WTC11 (cell line): ENCODE data around the gene M6PR. TPM values are rescaled to one million over a fixed set of nuclear protein-coding genes. Genes with fewer than 3 reads are reported as not detected.

Experiments
- ATAC-seq: fragments of 200-7000 bp; cut with Tn5 transposase; 2 replicates; pipeline ENCODE4 v1.10.0; 2021; ENCODE audit warnings: mild to moderate bottlenecking, moderate library complexity
- CTCF ChIA-PET: fragments of 300-600 bp; sonication (Branson Sonifier 250); formaldehyde crosslinking; loops from one replicate; lab custom pipeline; 2021; ENCODE audit warnings: antibody characterized with exemption; lab: Charles Lee
- POLR2A ChIA-PET: fragments of 350-600 bp; sonication (Branson Sonifier 250); formaldehyde crosslinking; loops from one replicate; lab custom pipeline; 2021; ENCODE audit warnings: antibody characterized with exemption; lab: Charles Lee
- DNase-seq: peaks from one replicate; pipeline ENCODE4 v3.0.0; 2021; ENCODE audit warnings: low spot score
- H3K27ac Mint-ChIP-seq: 2 replicates; pipeline ENCODE4 v1.8.0; 2021; ENCODE audit warnings: mixed read lengths
- H3K27me3 Mint-ChIP-seq: 2 replicates; pipeline ENCODE4 v1.8.0; 2021; ENCODE audit warnings: low read depth, mild to moderate bottlenecking, moderate library complexity, mixed read lengths
- H3K36me3 Mint-ChIP-seq: 2 replicates; pipeline ENCODE4 v1.8.0; 2021; ENCODE audit warnings: mixed read lengths
- H3K4me1 Mint-ChIP-seq: 2 replicates; pipeline ENCODE4 v1.8.0; 2022; ENCODE audit warnings: mixed read lengths
- H3K4me3 Mint-ChIP-seq: 2 replicates; pipeline ENCODE4 v1.8.0; 2021; ENCODE audit warnings: mild to moderate bottlenecking, moderate library complexity, mixed read lengths
- H3K9me3 Mint-ChIP-seq: 2 replicates; pipeline ENCODE4 v1.8.0; 2021; ENCODE audit warnings: mixed read lengths
- AFF4 ChIP-seq: sonication (generic); formaldehyde crosslinking; IDR thresholded peaks from 2 replicates; pipeline ENCODE4 v1.8.1; 2023; ENCODE audit warnings: mild to moderate bottlenecking, missing genetic modification reagents, borderline replicate concordance
- E2F5 ChIP-seq: sonication (generic); formaldehyde crosslinking; IDR thresholded peaks from 2 replicates; pipeline ENCODE4 v1.8.1; 2022; ENCODE audit warnings: mild to moderate bottlenecking, moderate library complexity, missing genetic modification reagents
- ERG ChIP-seq: fragments of 250-450 bp; sonication (Bioruptor Pico); IDR thresholded peaks from 2 replicates; pipeline ENCODE4 v1.8.0; 2021; ENCODE audit warnings: mild to moderate bottlenecking
- FOXJ3 ChIP-seq: sonication (generic); formaldehyde crosslinking; IDR thresholded peaks from 2 replicates; pipeline ENCODE4 v1.9.0; 2021; ENCODE audit warnings: missing genetic modification reagents, mild to moderate bottlenecking, borderline replicate concordance
- FOXK1 ChIP-seq: sonication (generic); formaldehyde crosslinking; IDR thresholded peaks from 2 replicates; pipeline ENCODE4 v1.8.0; 2022; ENCODE audit warnings: mild to moderate bottlenecking, moderate library complexity, missing genetic modification reagents
- HMGXB4 ChIP-seq: sonication (generic); formaldehyde crosslinking; IDR thresholded peaks from 2 replicates; pipeline ENCODE4 v1.8.1; 2023; ENCODE audit warnings: mild to moderate bottlenecking, moderate library complexity, missing genetic modification reagents
- NR2C2 ChIP-seq: sonication (generic); formaldehyde crosslinking; IDR thresholded peaks from 2 replicates; pipeline ENCODE4 v1.8.0; 2022; ENCODE audit warnings: mild to moderate bottlenecking, missing genetic modification reagents
- OVOL2 ChIP-seq: fragments of 250-450 bp; sonication (Bioruptor Pico); IDR thresholded peaks from 2 replicates; pipeline ENCODE4 v1.9.0; 2021; ENCODE audit warnings: mild to moderate bottlenecking, borderline replicate concordance
- SMAD3 ChIP-seq: sonication (generic); formaldehyde crosslinking; IDR thresholded peaks from 2 replicates; pipeline ENCODE4 v1.8.0; 2022; ENCODE audit warnings: missing genetic modification reagents, mild to moderate bottlenecking, borderline replicate concordance
- SOX15 ChIP-seq: fragments of 250-450 bp; sonication (Bioruptor Pico); IDR thresholded peaks from 2 replicates; pipeline ENCODE4 v1.9.0; 2021; ENCODE audit warnings: mild to moderate bottlenecking
- TCF7 ChIP-seq: sonication (generic); formaldehyde crosslinking; IDR thresholded peaks from 2 replicates; pipeline ENCODE4 v1.8.0; 2022; ENCODE audit warnings: mild to moderate bottlenecking, low read depth, missing genetic modification reagents, moderate library complexity
- TEAD4 ChIP-seq: sonication (generic); formaldehyde crosslinking; IDR thresholded peaks from 2 replicates; pipeline ENCODE4 v1.8.0; 2022; ENCODE audit warnings: mild to moderate bottlenecking, missing genetic modification reagents
- ZNF281 ChIP-seq: sonication (generic); formaldehyde crosslinking; IDR thresholded peaks from 2 replicates; pipeline ENCODE4 v1.8.0; 2023; ENCODE audit warnings: mild to moderate bottlenecking, missing genetic modification reagents
- ZNF416 ChIP-seq: fragments of 250-450 bp; sonication (Bioruptor Pico); IDR thresholded peaks from 2 replicates; pipeline ENCODE4 v1.9.0; 2021; ENCODE audit warnings: mild to moderate bottlenecking, inconsistent platforms
- ZNF532 ChIP-seq: fragments of 250-450 bp; sonication (Bioruptor Pico); IDR thresholded peaks from 2 replicates; pipeline ENCODE4 v1.9.0; 2021; ENCODE audit warnings: mild to moderate bottlenecking, borderline replicate concordance
- ZSCAN18 ChIP-seq: fragments of 250-450 bp; sonication (Bioruptor Pico); IDR thresholded peaks from 2 replicates; pipeline ENCODE4 v2.1.2; 2022; ENCODE audit warnings: mild to moderate bottlenecking, moderate library complexity
- total RNA-seq: library from RNA; stranded (reverse); gene quantifications from 3 replicates; pipeline ENCODE4 v1.2.3, GENCODE V29; 2021
- TF ChIP-seq, protein P1 (sequence below): sonication (generic); formaldehyde crosslinking; IDR thresholded peaks from 2 replicates; pipeline ENCODE4 v1.8.1; 2022; ENCODE audit warnings: low read depth, mild to moderate bottlenecking, moderate library complexity, missing genetic modification reagents, borderline replicate concordance

M6PR gene
- total RNA-seq, 1 experiment from 2014 or later, result 139 TPM

- no peak for DNase-seq
- Mint-ChIP-seq H3K36me3 (peaks cover 25% of the 10 kb centered on the region), H3K9me3 (peaks cover 22% of the 10 kb centered on the region), H3K4me3 (no peak overlapping the region; the same call in 1 of the 2 replicates), H3K4me1 (peaks cover 58% of the 10 kb centered on the region), H3K27ac (peak overlapping the region; percentile 99), H3K27me3 (no peaks in the 10 kb centered on the region)
- TF ChIP-seq E2F5 (CRISPR knock-in tag), result no peak
- TF ChIP-seq ZSCAN18 (CRISPR knock-in tag), result no peak
- no peak for TF ChIP-seq FOXJ3 (CRISPR knock-in tag)
- TF ChIP-seq NR2C2 (CRISPR knock-in tag), result no peak
- no peak for TF ChIP-seq OVOL2 (CRISPR knock-in tag)
- no peak for TF ChIP-seq FOXK1 (CRISPR knock-in tag)
- no peak for TF ChIP-seq ZNF532
- no peak for TF ChIP-seq TCF7
- no peak for TF ChIP-seq SOX15 (CRISPR knock-in tag)
- no peak for TF ChIP-seq TEAD4 (CRISPR knock-in tag)
- no peak for TF ChIP-seq ERG (CRISPR knock-in tag)
- TF ChIP-seq ZNF281 (CRISPR knock-in tag), result no peak
- no peak for TF ChIP-seq ZNF416 (CRISPR knock-in tag)
- no peak for TF ChIP-seq SMAD3 (CRISPR knock-in tag)
- no peak for TF ChIP-seq HMGXB4 (CRISPR knock-in tag)
- TF ChIP-seq AFF4 (CRISPR knock-in tag), result no peak
- TF ChIP-seq, protein P1, sequence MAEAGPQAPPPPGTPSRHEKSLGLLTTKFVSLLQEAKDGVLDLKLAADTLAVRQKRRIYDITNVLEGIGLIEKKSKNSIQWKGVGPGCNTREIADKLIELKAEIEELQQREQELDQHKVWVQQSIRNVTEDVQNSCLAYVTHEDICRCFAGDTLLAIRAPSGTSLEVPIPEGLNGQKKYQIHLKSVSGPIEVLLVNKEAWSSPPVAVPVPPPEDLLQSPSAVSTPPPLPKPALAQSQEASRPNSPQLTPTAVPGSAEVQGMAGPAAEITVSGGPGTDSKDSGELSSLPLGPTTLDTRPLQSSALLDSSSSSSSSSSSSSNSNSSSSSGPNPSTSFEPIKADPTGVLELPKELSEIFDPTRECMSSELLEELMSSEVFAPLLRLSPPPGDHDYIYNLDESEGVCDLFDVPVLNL (CRISPR knock-in tag), result no peak
- peak; percentile 12; the same call in 1 of the 2 replicates for ATAC-seq
- ChIA-PET POLR2A (interaction anchor here (2.0 kb wide), 1 partner anchor 15 kb away, joined by 8 read pairs; no protein-coding TSS in a partner anchor), CTCF (interaction anchor here (2.3 kb wide), 1 partner anchor 45 kb away, joined by 10 read pairs; no protein-coding TSS in a partner anchor)
Measured at GRCh38 chr12:8905546-8905945, 43.9 kb downstream of the M6PR start.
